Adrenal gland (tissue), 12 donors: ENCODE measurements around the gene KIF1A. TPM values are rescaled to one million over a fixed set of nuclear protein-coding genes. Genes with fewer than 3 reads are reported as not detected.

Experiments
- DNase-seq, 7 donors: peaks; one replicate each; pipeline ENCODE4 v3.0.0-alpha.2; 2019 to 2020
- H3K27ac ChIP-seq, 5 donors: fragments of 200-600 bp; sonication (generic) in 4 of 5; 1 replicate in 3 of 5; 2 replicates in 2 of 5; pipeline versions ENCODE4 v1.5.1 to v1.8.0; 2016 to 2020; ENCODE audit warnings: mild to moderate bottlenecking in 1 of 5
- H3K27me3 ChIP-seq: fragments of 200-600 bp; 2 replicates; pipeline ENCODE4 v1.8.0; 2021
- H3K36me3 ChIP-seq, 2 donors: fragments of 200-600 bp; replicated peaks in 1 of 2; 1 replicate in 1 of 2; 2 replicates in 1 of 2; pipeline versions ENCODE4 v1.5.1 to v1.8.0; 2018 to 2022
- H3K4me1 ChIP-seq, 2 donors: fragments of 200-600 bp; replicated peaks in 1 of 2; 1 replicate in 1 of 2; 2 replicates in 1 of 2; pipeline versions ENCODE4 v1.5.1 to v1.8.0; 2018 to 2021
- H3K4me3 ChIP-seq, 4 donors: fragments of 200-600 bp; sonication (generic) in 3 of 4; one replicate each; pipeline ENCODE4 v1.5.1; 2016 to 2018
- H3K9me3 ChIP-seq, 3 donors: fragments of 200-600 bp; sonication (generic) in 1 of 3; replicated peaks in 1 of 3; 1 replicate in 2 of 3; 2 replicates in 1 of 3; pipeline versions ENCODE4 v1.5.1 to v1.8.0; 2016 to 2021
- CTCF ChIP-seq, 6 experiments: fragments of 450-650 bp in 4 of 6; fragments of 200-600 bp in 2 of 6; sonication (generic) in 1 of 6; IDR thresholded peaks; 1 replicate in 5 of 6; 2 replicates in 1 of 6; pipeline versions ENCODE4 v1.5.1 to v1.8.0; 2016 to 2021; ENCODE audit warnings: antibody characterized with exemption in 6 of 6, mild to moderate bottlenecking in 2 of 6, moderate library complexity in 1 of 6
- POLR2A ChIP-seq, 2 donors: fragments of 450-650 bp; IDR thresholded peaks; one replicate each; pipeline ENCODE4 v1.6.1; 2017; ENCODE audit warnings: antibody characterized with exemption in 2 of 2, mild to moderate bottlenecking in 2 of 2, moderate library complexity in 1 of 2
- WGBS, 4 donors: extraction: QIAGEN DNeasy Blood & Tissue Kit in 2 of 4; methylation state at CpG; one replicate each; pipeline versions ENCODE4 v1.1.5 to v1.1.7; 2013 to 2017; 5-methylcytosine and 5-hydroxymethylcytosine counted together
- intact Hi-C, 2 donors: fragments of 100-400 bp; cut with DNase I; formaldehyde crosslinking; loops; one replicate each; pipeline versions ENCODE4 v1.14.1 to v1.15.0; 2022 to 2023
- polyA plus RNA-seq, 3 donors: library from polyadenylated mRNA; stranded (reverse); fragments of 200-250 nt in 2 of 3; fragments of 350-450 nt in 1 of 3; fragmentation: Illumina TruSeq in 1 of 3; extraction: RNeasy Lipid Tissue Mini Kit (QIAGEN cat#74804) in 1 of 3; gene quantifications; one replicate each; pipeline ENCODE4 v1.2.3, GENCODE V29; 2013 to 2014
- total RNA-seq, 9 donors: library from RNA; depleted of rRNA in 4 of 9; stranded (reverse); fragments of >200 nt in 4 of 9; fragments of 120-200 nt in 1 of 9; fragmentation: NEBNext Ultra II Directional in 1 of 9; extraction: Animal tissue kit (Norgen Biotek cat#: 25700) in 1 of 9; gene quantifications; one replicate each; pipeline versions ENCODE4 v1.1.0 to v1.2.4, GENCODE V29; 2013 to 2023
- donor health status: healthy with polysubstance abuse.
- donor health status: Bipolar disorder and iron deficiency.
- donor health status: DM: yes; HTN: yes; CAD: no.
- donor health status: DM: no; HTN: no; CAD: no.
- donor health status: DM: no; HTN: no; CAD: no.
- donor health status: DM: yes; HTN: yes; CAD: no.

KIF1A gene
- total and polyA plus RNA-seq, 12 donors: 0.35 to 106 (median 11.5) TPM

- Histone ChIP-seq H3K4me3 (no peak overlapping the region), H3K36me3 (no peaks in the 10 kb centered on the region), H3K9me3 (no peaks in the 10 kb centered on the region), H3K27ac (no peak overlapping the region), H3K4me1 (no peaks in the 10 kb centered on the region), H3K27me3 (peaks cover 36% of the 10 kb centered on the region)
- DNase-seq: peak in 4 of 7 donors; percentile 2 to 43 (median 12)
- WGBS, 4 donors: 70 to 89% (median 86%) methylated on average over 1 to 12 of the region's 12 CpGs; no CpG with 5 or more reads in 1 of the 4 donors
- intact Hi-C loops: no loop called here
- TF ChIP-seq POLR2A (IDR thresholded peaks at IDR 0.05): no peak
- TF ChIP-seq CTCF (IDR thresholded peaks at IDR 0.05): no peak
These were observed 3.2 kb downstream of the KIF1A start for GRCh38 chr2:240816584-240817495.

DNA sequence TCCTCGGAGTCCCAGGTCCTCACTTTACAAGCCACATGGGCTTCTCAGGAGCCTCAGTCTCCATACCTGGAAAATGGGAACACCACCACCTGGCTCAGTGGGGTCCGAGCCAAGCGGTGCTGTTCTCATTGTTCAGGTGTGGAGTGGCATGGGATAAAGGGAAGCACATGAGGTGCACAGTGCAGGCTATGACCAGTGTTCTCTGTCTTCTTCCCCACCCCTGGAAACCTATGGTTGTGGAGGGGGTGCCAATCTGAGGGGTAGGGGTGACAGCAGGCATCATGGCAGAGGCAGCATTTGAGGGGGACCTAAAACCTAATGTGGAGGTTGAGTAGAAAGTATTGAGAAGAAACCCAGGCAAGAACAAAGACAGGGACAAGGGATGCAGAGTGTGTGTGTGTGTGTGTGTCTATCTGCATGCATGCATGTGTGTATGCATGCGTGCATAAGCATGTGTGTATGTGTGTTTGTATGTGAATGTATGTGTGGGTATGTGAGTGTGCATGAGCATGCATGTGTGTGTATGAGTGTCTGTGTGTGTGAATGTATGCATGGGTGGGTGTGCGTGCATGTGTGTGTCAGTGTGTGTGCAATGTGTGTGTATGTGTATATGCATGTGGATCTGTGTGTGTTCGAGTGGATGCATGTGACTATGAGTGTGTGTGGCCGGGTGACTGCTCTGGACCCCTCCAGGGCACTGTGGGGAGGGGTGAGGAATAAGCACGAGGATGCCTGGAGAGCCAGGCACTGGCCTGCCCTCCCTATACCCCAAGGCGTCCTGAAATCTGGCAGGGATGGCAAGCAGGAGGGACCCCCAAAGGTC, 4.0 kb downstream of the KIF1A start:
- Histone ChIP-seq H3K9me3 (no peaks in the 10 kb centered on the region), H3K4me1 (no peaks in the 10 kb centered on the region), H3K27ac (no peak overlapping the region), H3K36me3 (no peaks in the 10 kb centered on the region), H3K4me3 (no peak overlapping the region), H3K27me3 (peaks cover 28% of the 10 kb centered on the region)
- intact Hi-C loops: no loop called here
- WGBS, 4 donors: 71 to 85% (median 82%) methylated on average over 7 to 9 of the region's 9 CpGs
- TF ChIP-seq POLR2A (IDR thresholded peaks at IDR 0.05): no peak
- TF ChIP-seq CTCF (IDR thresholded peaks at IDR 0.05): no peak
- DNase-seq: peak in 3 of 7 donors; percentile 11 to 45 (median 11)

DNA sequence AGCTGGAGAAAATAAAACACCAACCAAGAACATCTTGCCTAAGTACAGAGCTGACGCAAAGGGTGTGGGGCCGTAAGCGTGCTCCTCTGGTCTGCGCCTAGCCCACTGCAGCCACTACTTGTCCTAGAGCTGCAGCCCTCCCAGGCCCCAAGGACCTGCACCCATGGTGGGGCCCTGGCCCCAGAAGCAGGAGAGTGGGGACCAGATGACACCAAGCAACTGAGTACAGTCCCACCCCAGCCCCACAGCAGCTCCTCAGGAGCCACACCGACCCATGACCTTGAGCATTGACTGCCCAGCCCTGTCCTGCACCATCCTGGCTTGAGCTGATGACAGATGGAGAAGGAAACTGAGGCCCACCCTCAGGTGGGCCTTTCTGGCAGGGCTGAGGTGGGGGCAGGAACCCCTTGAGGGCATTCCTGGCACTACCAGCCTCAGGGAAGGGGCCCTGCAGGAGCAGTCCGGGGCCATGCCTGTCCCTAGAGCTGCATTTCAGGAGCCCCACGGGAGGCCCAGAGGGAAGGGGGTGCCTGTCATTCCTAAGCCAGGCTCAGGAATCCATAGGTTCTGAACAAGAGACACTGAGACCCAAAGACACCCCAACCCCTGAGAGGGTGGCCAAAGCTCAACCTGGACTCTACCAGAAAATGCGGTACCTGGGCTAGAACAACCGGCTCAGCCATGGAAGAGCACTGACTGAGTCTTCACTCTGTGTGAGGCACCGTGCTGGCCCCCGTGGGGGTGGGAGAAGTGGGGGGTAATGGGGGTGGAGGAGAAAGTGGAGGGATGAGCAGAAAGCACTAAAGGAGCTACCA, 4.9 kb downstream of the KIF1A start:
- WGBS, 4 donors: 83 to 97% (median 89%) methylated on average over 9 to 11 of the region's 11 CpGs

More for the DNA sequence above, 4.9 kb downstream of the KIF1A start:
- no peaks in the 10 kb centered on the region for H3K36me3 ChIP-seq
- H3K4me1 ChIP-seq: no peaks in the 10 kb centered on the region
- intact Hi-C loops: no loop called here
- TF ChIP-seq CTCF (IDR thresholded peaks at IDR 0.05) (no peak), POLR2A (IDR thresholded peaks at IDR 0.05) (no peak)
- H3K4me3 ChIP-seq: no peak overlapping the region
- no peaks in the 10 kb centered on the region for H3K9me3 ChIP-seq
- peak in 3 of 7 donors; percentile 4 to 9 (median 6) for DNase-seq
- H3K27ac ChIP-seq: no peak overlapping the region
- peaks cover 22% of the 10 kb centered on the region for H3K27me3 ChIP-seq
